Stimulated activated CD4-positive, alpha-beta T cell treated with anti-CD3 and anti-CD28 coated beads, Interleukin-1b, Interleukin-23, amount 100 ng/mL, for 1 hour (primary cell): ENCODE measurements around the gene CAPN10.
A peak's percentile ranks its signal among the peaks of the same experiment; 100 is the strongest.
"Not testable (repeated sequence)": the region's sequence is repeated elsewhere in the genome, so short reads cannot be mapped to it uniquely, and the experiment has no call there.

Experiments
- DNase-seq, 2 donors: peaks; one replicate each; pipeline ENCODE4 v3.0.0-alpha.2; 2020; ENCODE audit warnings: low read depth in 2 of 2

The CAPN10 gene

GRCh38 chr2:240563231-240563630 lies 23.3 kb upstream of the CAPN10 start:
- not testable (repeated sequence) for DNase-seq

- DNase-seq, result no peak
Observed at GRCh38 chr2:240563951-240564560, 22.5 kb upstream of the CAPN10 start.

- no peak for DNase-seq
Observed at GRCh38 chr2:240564561-240565332, 21.8 kb upstream of the CAPN10 start.

GRCh38 chr2:240565333-240566202 lies 21.0 kb upstream of the CAPN10 start:
- DNase-seq, result peak; percentile 64 to 81

DNA sequence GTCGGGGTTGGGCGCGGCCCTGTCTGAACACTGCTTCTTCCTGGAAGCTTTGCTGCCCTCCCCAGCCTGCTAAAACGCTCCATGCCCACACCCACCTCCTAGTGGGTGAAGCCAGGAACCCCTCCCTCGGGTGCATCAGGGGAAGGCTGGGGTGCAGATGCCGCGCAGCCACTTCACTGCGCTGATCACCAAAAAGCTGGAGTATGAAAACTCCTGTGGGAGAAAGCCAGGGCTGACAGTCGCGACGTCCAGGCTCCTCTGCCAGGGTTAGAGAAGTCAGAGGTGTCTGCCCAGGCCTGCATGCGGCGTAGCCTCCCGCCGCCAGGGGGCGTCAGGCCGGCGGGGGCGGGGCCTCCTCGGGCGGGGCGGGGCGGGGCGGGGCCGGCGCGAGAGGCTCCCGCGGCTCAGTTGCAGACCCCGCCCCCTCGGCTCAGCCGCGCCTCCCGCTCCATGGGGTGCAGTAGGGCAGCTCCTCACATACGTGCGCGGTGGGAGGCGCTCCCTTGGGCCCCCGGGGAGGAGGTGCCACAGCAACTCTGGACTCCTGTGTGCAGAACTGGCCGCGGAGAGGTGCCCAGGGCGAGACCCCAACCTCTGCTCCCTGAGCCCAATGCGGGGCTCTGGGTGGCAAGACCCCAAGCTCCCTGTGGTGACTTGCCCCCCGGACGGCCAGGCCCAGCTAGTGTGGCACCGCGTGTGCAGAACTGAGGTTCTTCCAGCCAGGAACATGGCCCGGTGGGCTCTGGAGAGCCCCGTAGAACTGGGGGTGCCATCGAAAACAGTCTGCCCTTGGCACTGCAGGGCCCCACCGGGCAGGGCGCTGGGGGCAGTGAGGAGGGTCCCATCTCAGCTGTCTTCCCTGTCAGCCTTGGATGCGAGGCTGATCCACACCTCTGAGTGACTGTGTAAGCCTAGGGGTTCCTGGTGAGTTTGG lies 20.1 kb upstream of the CAPN10 start:
- peak; percentile 90 to 91 for DNase-seq

DNA sequence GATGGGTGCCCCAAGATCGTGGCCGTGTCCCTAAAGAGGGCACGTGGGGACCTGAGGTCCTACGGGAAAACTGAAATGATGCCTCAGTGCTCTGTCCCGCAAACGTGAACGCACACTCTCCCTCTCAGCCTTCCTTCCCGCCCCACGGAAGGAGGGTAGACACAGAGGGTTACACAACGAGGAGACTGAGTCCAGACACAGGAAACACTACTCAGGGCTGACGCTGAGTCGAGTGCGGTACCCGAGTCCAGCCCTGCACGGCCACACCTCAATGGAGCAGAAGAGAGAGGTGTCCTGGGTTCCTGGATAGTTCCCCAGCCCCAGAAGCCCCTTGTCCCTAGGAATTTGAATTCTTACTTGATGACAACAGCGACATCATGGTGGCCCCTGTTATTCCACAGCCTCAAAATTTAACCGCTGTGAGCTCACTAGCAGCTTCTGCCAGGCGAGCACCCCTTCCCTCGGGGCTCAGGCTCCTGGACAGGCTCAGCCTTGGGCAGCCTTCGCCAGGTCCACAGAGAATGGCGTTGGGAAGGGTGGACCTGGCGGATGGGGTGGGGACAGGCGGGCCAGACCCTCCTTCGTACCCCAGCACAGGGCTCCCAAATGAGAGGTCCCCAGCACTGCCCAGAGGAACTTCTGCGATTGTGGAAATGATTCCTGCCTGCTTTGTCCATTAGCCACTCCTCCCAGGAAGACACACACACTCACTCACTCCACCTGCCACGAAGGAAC lies 19.2 kb upstream of the CAPN10 start:
- no peak for DNase-seq

GRCh38 chr2:240567872-240568677 lies 18.5 kb upstream of the CAPN10 start, which contains the start of gene RNPEPL1:
TSS of gene RNPEPL1 (plus strand) at chr2:240568484. CDS start at chr2:240568587, 103 bp downstream.
- DNase-seq, result no peak

- DNase-seq, result no peak
Observed at GRCh38 chr2:240568678-240569522, 17.6 kb upstream of the CAPN10 start.

- no peak for DNase-seq
Observed at GRCh38 chr2:240569523-240569997, 17.0 kb upstream of the CAPN10 start.

GRCh38 chr2:240569998-240570530 lies 16.5 kb upstream of the CAPN10 start:
- no peak for DNase-seq

GRCh38 chr2:240570531-240571313 lies 15.8 kb upstream of the CAPN10 start:
- DNase-seq, result no peak

GRCh38 chr2:240571314-240571973 lies 15.1 kb upstream of the CAPN10 start:
- DNase-seq, result no peak

DNA sequence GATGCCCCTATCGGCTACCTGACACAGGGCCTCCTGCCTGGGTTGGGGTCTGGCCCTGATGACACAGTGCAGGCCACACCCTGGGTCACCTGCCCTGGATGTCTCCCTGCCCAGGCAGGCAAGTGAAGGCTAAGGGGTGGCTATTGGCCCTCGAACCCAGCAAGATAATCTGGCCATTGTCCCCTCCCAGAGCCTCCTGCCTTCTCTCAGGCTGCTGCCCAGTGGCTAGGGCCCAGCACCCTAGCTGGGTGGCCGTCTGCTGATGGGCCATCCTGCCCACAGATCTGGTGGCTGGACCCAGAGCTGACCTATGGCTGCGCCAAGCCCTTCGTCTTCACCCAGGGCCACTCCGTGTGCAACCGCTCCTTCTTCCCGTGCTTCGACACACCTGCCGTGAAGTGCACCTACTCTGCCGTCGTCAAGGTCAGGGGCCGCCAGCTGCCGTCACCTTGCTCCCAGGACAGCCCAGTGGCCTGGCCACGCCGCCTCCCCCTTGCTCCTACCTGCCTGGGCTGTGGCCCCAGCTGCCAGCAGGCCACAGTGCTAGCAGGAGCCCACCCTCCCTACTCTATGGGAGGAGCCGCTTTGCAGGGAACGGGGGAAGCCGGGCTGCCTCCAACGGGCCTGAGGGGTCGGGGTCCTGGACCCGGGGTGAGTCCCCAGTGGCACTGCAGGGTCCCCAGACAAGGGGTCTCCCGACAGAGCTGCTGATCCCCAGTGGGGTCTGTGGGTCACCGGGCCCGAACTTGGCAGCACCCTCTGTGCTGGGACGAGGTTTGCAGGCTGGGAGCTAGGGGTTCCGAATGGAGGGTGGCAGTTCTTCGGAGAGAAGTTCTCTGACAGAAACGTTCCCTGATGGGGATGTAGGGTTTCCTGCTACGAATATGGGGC lies 14.1 kb upstream of the CAPN10 start:
- DNase-seq, result no peak

GRCh38 chr2:240573071-240573515 lies 13.4 kb upstream of the CAPN10 start:
- no peak for DNase-seq

DNA sequence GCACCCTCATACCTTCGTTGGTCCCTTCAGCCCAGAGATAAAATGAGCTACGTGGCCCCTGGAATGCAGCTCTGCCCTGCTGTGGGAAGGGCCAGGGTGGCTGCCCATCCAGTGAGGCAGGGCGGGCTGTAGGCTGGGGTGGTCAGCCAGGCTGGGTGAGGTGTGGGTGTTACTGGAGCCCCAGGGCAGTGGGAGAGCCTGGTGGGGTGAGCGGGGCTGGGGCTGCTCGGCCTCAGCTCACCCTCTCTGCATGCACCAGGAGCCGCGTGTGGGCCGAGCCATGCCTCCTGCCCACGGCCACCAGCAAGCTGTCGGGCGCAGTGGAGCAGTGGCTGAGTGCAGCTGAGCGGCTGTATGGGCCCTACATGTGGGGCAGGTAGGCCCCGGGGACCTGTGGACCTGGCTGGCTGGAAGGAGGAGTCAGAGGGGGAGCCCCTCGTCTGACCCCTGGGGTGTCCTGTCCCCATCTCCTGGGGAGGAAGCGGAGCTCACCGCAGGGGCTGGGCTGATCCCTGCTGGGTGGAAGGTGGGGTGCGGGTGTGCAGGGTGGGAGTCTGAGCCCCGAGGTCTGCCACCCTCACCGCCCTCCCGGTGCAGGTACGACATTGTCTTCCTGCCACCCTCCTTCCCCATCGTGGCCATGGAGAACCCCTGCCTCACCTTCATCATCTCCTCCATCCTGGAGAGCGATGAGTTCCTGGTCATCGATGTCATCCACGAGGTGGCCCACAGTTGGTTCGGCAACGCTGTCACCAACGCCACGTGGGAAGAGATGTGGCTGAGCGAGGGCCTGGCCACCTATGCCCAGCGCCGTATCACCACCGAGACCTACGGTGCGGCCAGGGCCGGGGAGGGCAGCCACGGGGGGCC lies 12.8 kb upstream of the CAPN10 start:
- no peak for DNase-seq
